Upper lobe of right lung (tissue), 1 donor: Measurements from ENCODE around the gene ATP2C2. TPM values are rescaled to one million over a fixed set of nuclear protein-coding genes. Genes with fewer than 3 reads are reported as not detected.
A peak's percentile ranks its signal among the peaks of the same experiment; 100 is the strongest.

Experiments used
- ATAC-seq: fragments of 200-7000 bp; cut with Tn5 transposase; one replicate; pipeline ENCODE4 v1.9.1; 2020; ENCODE audit warnings: mild to moderate bottlenecking, moderate library complexity
- DNase-seq: peaks from one replicate; pipeline ENCODE4 v3.0.0-alpha.2; 2020
- H3K27ac ChIP-seq: fragments of 200-600 bp; one replicate; pipeline ENCODE4 v1.8.0; 2022
- H3K27me3 ChIP-seq: fragments of 200-600 bp; one replicate; pipeline ENCODE4 v1.8.0; 2022; ENCODE audit warnings: mild to moderate bottlenecking
- H3K36me3 ChIP-seq: fragments of 200-600 bp; one replicate; pipeline ENCODE4 v1.8.0; 2022
- H3K4me1 ChIP-seq: fragments of 200-600 bp; one replicate; pipeline ENCODE4 v1.8.0; 2022
- H3K4me3 ChIP-seq: fragments of 200-600 bp; one replicate; pipeline ENCODE4 v1.8.0; 2022; ENCODE audit warnings: mild to moderate bottlenecking
- H3K9me3 ChIP-seq: fragments of 200-600 bp; one replicate; pipeline ENCODE4 v1.8.0; 2022
- intact Hi-C: fragments of 100-400 bp; cut with DNase I; formaldehyde crosslinking; loops from one replicate; pipeline ENCODE4 v1.11.0; 2022
- total RNA-seq: library from RNA; stranded (reverse); fragmentation: NEBNext Ultra II Directional; extraction: Animal tissue kit (Norgen Biotek cat#: 25700); gene quantifications from one replicate; pipeline ENCODE4 v1.2.1, GENCODE V29; 2021
- TF ChIP-seq, protein P1 (sequence below): fragments of 200-600 bp; IDR thresholded peaks from one replicate; pipeline ENCODE4 v1.8.0; 2022; ENCODE audit warnings: antibody characterized with exemption
- donor health status: DM: no; HTN: yes; CAD: no; lungs with severe emphysema.

Gene ATP2C2
- total RNA-seq, 1 donor from 2014 or later, result 48.9 TPM

DNA sequence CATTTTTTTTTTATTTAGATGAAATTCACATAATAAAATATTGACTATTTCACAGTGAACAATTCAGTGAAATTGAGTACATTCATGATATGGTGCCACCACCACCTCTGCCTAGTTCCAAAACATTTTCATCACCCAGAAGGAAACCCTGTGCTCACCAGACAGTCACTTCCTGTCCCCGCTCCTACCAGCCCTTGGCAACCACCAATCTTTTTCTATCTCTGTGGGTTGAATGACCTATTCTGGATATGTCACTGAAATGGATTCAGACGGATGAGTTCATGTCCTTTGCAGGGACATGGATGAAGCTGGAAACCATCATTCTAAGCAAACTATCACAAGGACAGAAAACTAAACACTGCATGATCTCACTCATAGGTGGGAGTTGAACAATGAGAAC lies 40.5 kb downstream of the ATP2C2 start:
- Histone ChIP-seq H3K4me3 (no peak overlapping the region), H3K27me3 (no peaks in the 10 kb centered on the region), H3K9me3 (no peaks in the 10 kb centered on the region), H3K36me3 (no peaks in the 10 kb centered on the region), H3K27ac (no peak overlapping the region), H3K4me1 (no peaks in the 10 kb centered on the region)
- TF ChIP-seq, protein P1, sequence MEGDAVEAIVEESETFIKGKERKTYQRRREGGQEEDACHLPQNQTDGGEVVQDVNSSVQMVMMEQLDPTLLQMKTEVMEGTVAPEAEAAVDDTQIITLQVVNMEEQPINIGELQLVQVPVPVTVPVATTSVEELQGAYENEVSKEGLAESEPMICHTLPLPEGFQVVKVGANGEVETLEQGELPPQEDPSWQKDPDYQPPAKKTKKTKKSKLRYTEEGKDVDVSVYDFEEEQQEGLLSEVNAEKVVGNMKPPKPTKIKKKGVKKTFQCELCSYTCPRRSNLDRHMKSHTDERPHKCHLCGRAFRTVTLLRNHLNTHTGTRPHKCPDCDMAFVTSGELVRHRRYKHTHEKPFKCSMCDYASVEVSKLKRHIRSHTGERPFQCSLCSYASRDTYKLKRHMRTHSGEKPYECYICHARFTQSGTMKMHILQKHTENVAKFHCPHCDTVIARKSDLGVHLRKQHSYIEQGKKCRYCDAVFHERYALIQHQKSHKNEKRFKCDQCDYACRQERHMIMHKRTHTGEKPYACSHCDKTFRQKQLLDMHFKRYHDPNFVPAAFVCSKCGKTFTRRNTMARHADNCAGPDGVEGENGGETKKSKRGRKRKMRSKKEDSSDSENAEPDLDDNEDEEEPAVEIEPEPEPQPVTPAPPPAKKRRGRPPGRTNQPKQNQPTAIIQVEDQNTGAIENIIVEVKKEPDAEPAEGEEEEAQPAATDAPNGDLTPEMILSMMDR, result no peak
- intact Hi-C loops, result no loop called here
- ATAC-seq (no peak), DNase-seq (no peak)

DNA sequence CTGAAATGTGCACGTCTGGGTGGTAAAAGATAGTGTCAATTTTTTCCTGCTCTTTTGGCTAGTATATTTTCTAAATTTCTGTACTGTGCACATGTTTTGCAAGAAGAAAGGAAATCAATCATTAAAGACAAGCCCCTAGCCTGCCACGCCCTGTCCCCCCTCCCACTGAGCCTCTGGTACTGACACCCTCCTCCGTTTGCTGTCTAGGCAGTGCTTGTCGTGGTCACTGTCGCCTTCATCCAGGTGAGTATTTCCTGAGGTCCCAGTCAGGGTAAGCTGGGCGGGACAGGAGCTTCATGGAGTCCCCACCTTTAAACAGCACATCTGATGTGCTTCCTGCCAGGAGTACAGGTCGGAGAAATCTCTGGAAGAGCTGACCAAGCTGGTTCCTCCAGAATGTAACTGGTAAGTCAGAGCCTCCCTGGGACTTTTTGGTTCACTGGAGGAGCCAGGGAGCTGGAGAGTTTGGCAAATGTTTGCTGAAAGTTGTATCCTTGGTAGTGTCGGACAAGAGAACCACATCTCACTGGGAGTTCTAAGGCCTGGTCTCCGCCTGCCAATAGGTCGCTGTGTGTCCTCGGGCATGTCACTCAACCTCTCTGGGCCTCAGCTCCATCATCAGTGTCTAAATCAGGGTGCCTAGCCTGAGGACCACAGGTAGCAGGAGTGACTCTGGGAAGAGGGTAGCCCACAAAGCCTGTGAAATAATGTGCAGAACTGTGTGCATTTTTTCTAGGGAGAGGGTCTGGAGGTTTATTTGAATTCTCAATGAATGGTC lies 42.2 kb downstream of the ATP2C2 start:
- no peaks in the 10 kb centered on the region for H3K27me3 ChIP-seq
- no peaks in the 10 kb centered on the region for H3K36me3 ChIP-seq
- intact Hi-C loops, result no loop called here
- no peaks in the 10 kb centered on the region for H3K9me3 ChIP-seq
- TF ChIP-seq, protein P1, result no peak
- no peaks in the 10 kb centered on the region for H3K4me1 ChIP-seq
- DNase-seq (peak; percentile 20), ATAC-seq (no peak)
- H3K4me3 ChIP-seq, result no peak overlapping the region
- H3K27ac ChIP-seq, result no peak overlapping the region

DNA sequence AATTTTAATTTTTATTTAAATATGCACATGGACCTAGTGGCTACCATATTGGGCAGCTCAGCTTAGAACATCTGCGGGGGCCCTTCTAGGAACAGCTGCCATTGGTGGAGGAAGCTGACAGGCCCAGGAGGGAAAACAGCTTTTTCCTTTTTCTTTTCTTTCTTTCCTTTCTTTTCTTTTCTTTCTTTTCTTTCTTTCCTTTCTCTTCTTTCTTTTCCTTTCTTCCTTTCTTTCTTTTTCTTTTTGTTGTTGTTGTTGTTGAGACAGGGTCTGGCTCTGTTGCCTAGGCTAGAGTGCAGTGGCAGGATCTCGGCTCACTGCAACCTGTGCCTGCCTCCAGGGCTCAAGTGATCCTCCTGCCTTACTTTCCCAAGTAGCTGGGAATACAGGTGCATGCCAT lies 43.4 kb downstream of the ATP2C2 start:
- peak; percentile 6 for DNase-seq
- H3K9me3 ChIP-seq, result no peaks in the 10 kb centered on the region

DNA sequence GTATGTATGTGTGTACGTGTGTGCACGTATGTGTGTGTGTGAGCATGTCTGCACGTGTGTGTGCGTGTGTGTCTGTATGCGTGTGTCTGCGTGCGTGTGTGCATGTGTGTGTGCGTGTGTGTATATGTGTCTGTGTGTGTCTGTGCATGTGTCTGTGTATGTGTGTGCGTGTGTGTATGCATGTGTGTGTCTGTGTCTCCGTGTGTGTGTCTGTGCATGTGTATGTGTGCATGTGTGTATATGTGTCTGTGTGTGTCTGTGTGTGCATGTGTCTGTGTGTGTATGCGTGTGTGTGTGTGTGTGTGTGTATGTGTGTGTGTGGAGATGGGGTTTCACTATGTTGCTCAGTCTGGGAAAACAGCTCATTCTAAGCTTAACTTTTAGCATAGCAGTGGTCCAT lies 43.9 kb downstream of the ATP2C2 start:
- H3K4me1 ChIP-seq, result no peaks in the 10 kb centered on the region
- intact Hi-C loops, result no loop called here
- no peaks in the 10 kb centered on the region for H3K9me3 ChIP-seq
- TF ChIP-seq, protein P1, result no peak
- H3K36me3 ChIP-seq, result no peaks in the 10 kb centered on the region
- no peak overlapping the region for H3K4me3 ChIP-seq
- no peak overlapping the region for H3K27ac ChIP-seq
- ATAC-seq (no peak), DNase-seq (peak; percentile 12)
- no peaks in the 10 kb centered on the region for H3K27me3 ChIP-seq

More for the DNA sequence above, 43.4 kb downstream of the ATP2C2 start:
- intact Hi-C loops, result no loop called here
- TF ChIP-seq, protein P1, result no peak
- H3K27ac ChIP-seq, result no peak overlapping the region
- no peaks in the 10 kb centered on the region for H3K4me1 ChIP-seq
- H3K36me3 ChIP-seq, result no peaks in the 10 kb centered on the region
- H3K4me3 ChIP-seq, result no peak overlapping the region
- no peaks in the 10 kb centered on the region for H3K27me3 ChIP-seq
- ATAC-seq, result no peak

- intact Hi-C loops, result no loop called here
- Histone ChIP-seq H3K36me3 (no peaks in the 10 kb centered on the region), H3K27me3 (no peaks in the 10 kb centered on the region), H3K9me3 (no peaks in the 10 kb centered on the region), H3K4me3 (no peak overlapping the region), H3K4me1 (no peaks in the 10 kb centered on the region), H3K27ac (no peak overlapping the region)
- TF ChIP-seq, protein P1, result no peak
- ATAC-seq, result no peak
- peak; percentile 17 for DNase-seq
These were observed 45.1 kb downstream of the ATP2C2 start for GRCh38 chr16:84413244-84414004.
